Gastrocnemius medialis (tissue), 4 donors: Measurements from ENCODE around the gene ZBED5.

ENCODE experiments used
- POLR2A ChIP-seq, 2 donors: fragments of 450-650 bp; IDR thresholded peaks; one replicate each; pipeline ENCODE4 v1.6.1; 2017; ENCODE audit warnings: antibody characterized with exemption in 2 of 2, mild to moderate bottlenecking in 2 of 2, moderate library complexity in 2 of 2
- TF ChIP-seq, protein P1 (sequence below), 5 experiments: fragments of 450-650 bp in 3 of 5; fragments of 200-600 bp in 2 of 5; sonication (generic) in 2 of 5; IDR thresholded peaks in 4 of 5; conservative IDR thresholded peaks in 1 of 5; 1 replicate in 4 of 5; 2 replicates in 1 of 5; pipeline ENCODE4 v1.5.1; 2016 to 2019; ENCODE audit warnings: antibody characterized with exemption in 5 of 5, mild to moderate bottlenecking in 3 of 5, moderate library complexity in 3 of 5

DNA sequence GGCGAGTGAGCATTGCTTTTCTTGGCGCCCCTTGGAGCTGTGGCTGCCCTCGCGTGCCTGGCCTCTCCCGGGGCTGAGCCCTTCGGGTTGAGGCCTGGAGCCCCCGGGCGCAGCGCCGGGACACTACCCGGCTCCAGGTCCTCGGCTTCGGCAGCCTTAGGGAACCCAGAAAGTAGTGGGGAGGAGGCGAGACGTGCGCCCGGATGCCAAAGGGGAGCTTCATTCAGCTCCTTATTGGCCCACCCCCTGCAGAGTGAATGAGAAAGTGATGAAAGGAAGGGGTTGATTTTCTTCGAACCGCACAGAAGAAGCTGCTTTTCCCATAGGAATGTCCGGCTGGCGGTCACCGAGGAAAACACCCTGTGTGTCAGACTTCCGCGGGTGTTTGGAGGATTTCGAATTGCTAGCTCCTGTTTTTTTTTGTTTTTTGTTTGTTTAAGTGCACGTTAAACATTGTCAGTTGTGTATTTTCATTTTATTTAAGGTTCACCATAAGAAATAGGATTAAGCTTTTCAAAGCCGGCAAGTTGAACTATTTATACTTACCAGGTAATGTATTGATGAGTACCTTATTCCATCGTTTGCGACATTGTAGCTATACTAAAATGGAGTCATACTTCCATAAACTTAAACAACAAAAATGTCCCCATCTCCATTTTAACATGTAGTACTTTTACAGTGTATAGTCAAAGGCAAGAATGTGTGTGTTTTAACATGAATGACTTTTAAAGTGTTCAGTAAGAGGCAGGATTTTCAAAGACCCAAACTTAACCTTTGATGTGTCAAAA, 48.3 kb downstream of the ZBED5 start:
- TF ChIP-seq, protein P1, sequence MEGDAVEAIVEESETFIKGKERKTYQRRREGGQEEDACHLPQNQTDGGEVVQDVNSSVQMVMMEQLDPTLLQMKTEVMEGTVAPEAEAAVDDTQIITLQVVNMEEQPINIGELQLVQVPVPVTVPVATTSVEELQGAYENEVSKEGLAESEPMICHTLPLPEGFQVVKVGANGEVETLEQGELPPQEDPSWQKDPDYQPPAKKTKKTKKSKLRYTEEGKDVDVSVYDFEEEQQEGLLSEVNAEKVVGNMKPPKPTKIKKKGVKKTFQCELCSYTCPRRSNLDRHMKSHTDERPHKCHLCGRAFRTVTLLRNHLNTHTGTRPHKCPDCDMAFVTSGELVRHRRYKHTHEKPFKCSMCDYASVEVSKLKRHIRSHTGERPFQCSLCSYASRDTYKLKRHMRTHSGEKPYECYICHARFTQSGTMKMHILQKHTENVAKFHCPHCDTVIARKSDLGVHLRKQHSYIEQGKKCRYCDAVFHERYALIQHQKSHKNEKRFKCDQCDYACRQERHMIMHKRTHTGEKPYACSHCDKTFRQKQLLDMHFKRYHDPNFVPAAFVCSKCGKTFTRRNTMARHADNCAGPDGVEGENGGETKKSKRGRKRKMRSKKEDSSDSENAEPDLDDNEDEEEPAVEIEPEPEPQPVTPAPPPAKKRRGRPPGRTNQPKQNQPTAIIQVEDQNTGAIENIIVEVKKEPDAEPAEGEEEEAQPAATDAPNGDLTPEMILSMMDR (IDR thresholded peaks at IDR 0.05 in 4 of 5, conservative IDR thresholded peaks at IDR 0.05 in 1 of 5) = no peak
- no peak for TF ChIP-seq POLR2A (IDR thresholded peaks at IDR 0.05)
